GM10266 (cell line): ENCODE data around the gene UPF3B.
A peak's percentile ranks its signal among the peaks of the same experiment; 100 is the strongest.

Experiments used
- DNase-seq: peaks from one replicate; pipeline ENCODE4 v3.0.0; 2012; ENCODE audit errors: extremely low spot score
- TF ChIP-seq, protein P1 (sequence below): IDR thresholded peaks from 2 replicates; pipeline ENCODE4 v1.5.1; 2012; ENCODE audit warnings: mild to moderate bottlenecking, low read depth; ENCODE audit not compliant: control insufficient read depth, insufficient read depth; ENCODE audit errors: missing control alignments

Gene UPF3B

DNA sequence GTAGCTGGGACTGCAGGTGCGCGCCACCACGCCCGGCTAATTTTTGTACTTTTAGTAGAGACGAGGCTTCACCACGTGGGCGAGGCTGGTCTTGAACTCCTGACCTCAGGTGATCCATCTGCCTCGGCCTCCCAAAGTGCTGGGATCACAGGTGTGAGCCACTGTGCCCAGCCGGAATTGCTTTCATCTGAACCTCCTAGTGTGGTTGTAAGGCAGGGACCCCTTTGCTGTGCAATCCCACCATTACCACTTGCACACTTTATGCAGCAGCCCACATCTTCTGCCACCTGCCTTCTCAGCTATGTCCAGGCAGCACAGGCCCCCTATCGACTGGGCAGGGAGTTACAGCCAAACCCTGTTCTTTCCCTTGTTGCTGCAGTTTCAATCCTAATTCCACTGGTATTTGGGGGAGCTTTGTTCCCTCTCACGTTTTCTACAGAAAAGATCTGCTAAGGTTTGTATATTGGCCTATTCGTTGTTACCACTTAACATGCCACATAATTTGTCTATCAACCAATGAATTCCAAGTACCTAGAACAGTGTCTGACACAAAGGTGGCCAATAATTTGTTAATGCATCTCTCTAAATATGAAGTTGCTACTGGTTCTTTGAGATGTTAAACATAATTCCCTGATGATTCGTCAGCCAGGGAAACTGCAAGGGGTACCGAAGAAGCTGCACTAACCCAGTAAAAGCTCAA, 67.9 kb downstream of the UPF3B start:
- DNase-seq = no peak
- TF ChIP-seq, protein P1, sequence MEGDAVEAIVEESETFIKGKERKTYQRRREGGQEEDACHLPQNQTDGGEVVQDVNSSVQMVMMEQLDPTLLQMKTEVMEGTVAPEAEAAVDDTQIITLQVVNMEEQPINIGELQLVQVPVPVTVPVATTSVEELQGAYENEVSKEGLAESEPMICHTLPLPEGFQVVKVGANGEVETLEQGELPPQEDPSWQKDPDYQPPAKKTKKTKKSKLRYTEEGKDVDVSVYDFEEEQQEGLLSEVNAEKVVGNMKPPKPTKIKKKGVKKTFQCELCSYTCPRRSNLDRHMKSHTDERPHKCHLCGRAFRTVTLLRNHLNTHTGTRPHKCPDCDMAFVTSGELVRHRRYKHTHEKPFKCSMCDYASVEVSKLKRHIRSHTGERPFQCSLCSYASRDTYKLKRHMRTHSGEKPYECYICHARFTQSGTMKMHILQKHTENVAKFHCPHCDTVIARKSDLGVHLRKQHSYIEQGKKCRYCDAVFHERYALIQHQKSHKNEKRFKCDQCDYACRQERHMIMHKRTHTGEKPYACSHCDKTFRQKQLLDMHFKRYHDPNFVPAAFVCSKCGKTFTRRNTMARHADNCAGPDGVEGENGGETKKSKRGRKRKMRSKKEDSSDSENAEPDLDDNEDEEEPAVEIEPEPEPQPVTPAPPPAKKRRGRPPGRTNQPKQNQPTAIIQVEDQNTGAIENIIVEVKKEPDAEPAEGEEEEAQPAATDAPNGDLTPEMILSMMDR = peak; percentile 52
